GM12878 (cell line): ENCODE measurements around the gene SRP68.

Experiments
- CBX3 ChIP-seq: fragments of 200-600 bp; sonication (generic); IDR thresholded peaks from 2 replicates; pipeline ENCODE4 v1.6.1; 2016; ENCODE audit warnings: low read depth, borderline replicate concordance
- CREB1 ChIP-seq: IDR thresholded peaks from 2 replicates; pipeline ENCODE4 v1.6.1; 2012; ENCODE audit warnings: low read depth, mild to moderate bottlenecking, inconsistent platforms
- CTCF ChIP-seq, 3 experiments: IDR thresholded peaks in 2 of 3; conservative IDR thresholded peaks in 1 of 3; 2 replicates each; pipeline ENCODE4 v1.5.1; 2011; ENCODE audit warnings: low read depth in 3 of 3, low read length in 3 of 3, mild to moderate bottlenecking in 3 of 3, control low read depth in 2 of 3, moderate library complexity in 2 of 3, inconsistent platforms in 1 of 3, mixed read lengths in 1 of 3; ENCODE audit not compliant: control insufficient read depth in 2 of 3, insufficient read depth in 1 of 3; ENCODE audit errors: extremely low read depth in 1 of 3
- E2F4 ChIP-seq: IDR thresholded peaks from 2 replicates; pipeline ENCODE4 v1.6.1; 2012; ENCODE audit warnings: low read depth, low read length, improper control_type of control experiment
- EZH2 ChIP-seq: IDR thresholded peaks from 2 replicates; pipeline ENCODE4 v1.6.1; 2012; ENCODE audit warnings: low read depth, mild to moderate bottlenecking, control low read depth, inconsistent platforms, low read length, borderline replicate concordance; ENCODE audit not compliant: control insufficient read depth
- HDAC6 ChIP-seq: fragments of 200-600 bp; sonication (generic); IDR thresholded peaks from one replicate; pipeline ENCODE4 v1.8.0; 2017; ENCODE audit warnings: antibody characterized with exemption; ENCODE audit not compliant: unreplicated experiment
- HDGF ChIP-seq: fragments of 450-650 bp; IDR thresholded peaks from 2 replicates; pipeline ENCODE4 v1.6.1; 2016; ENCODE audit warnings: antibody characterized with exemption
- MYC ChIP-seq: IDR thresholded peaks from 2 replicates; pipeline ENCODE4 v1.6.1; 2011; ENCODE audit warnings: mild to moderate bottlenecking, low read length, moderate library complexity, inconsistent platforms; ENCODE audit not compliant: insufficient read depth, insufficient replicate concordance, insufficient read length, severe bottlenecking
- RAD21 ChIP-seq: IDR thresholded peaks from 2 replicates; pipeline ENCODE4 v1.6.1; 2011; ENCODE audit warnings: mild to moderate bottlenecking, low read depth, low read length, moderate library complexity; ENCODE audit not compliant: insufficient read depth
- TF ChIP-seq, protein P1 (sequence below): fragments of 450-650 bp; IDR thresholded peaks from 2 replicates; pipeline ENCODE4 v1.6.1; 2018; ENCODE audit warnings: borderline replicate concordance, mild to moderate bottlenecking; ENCODE audit not compliant: partially characterized antibody

GRCh38 chr17:76120658-76121008 lies 48.3 kb upstream of the SRP68 start:
- TF ChIP-seq CBX3 (no peak), MYC (no peak), CREB1 (no peak), E2F4 (no peak), HDAC6 (no peak), RAD21 (no peak), HDGF (no peak), CTCF (IDR thresholded peaks at IDR 0.05 in 2 of 3, conservative IDR thresholded peaks at IDR 0.05 in 1 of 3; ENCODE audit: control insufficient read depth in 2 of 3, extremely low read depth in 1 of 3, insufficient read depth in 1 of 3, low read depth in 3 of 3, low read length in 3 of 3) (no peak), EZH2 (no peak)
- TF ChIP-seq, protein P1, sequence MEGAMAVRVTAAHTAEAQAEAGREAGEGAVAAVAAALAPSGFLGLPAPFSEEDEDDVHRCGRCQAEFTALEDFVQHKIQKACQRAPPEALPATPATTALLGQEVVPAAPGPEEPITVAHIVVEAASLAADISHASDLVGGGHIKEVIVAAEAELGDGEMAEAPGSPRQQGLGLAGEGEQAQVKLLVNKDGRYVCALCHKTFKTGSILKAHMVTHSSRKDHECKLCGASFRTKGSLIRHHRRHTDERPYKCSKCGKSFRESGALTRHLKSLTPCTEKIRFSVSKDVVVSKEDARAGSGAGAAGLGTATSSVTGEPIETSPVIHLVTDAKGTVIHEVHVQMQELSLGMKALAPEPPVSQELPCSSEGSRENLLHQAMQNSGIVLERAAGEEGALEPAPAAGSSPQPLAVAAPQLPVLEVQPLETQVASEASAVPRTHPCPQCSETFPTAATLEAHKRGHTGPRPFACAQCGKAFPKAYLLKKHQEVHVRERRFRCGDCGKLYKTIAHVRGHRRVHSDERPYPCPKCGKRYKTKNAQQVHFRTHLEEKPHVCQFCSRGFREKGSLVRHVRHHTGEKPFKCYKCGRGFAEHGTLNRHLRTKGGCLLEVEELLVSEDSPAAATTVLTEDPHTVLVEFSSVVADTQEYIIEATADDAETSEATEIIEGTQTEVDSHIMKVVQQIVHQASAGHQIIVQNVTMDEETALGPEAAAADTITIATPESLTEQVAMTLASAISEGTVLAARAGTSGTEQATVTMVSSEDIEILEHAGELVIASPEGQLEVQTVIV = no peak
